Stimulated activated CD4-positive, alpha-beta T cell treated with anti-CD3 and anti-CD28 coated beads, Interleukin-2, amount 100 ng/mL, for 24 hours (primary cell): ENCODE measurements around the gene LRP1B.

ENCODE experiments used
- DNase-seq, 2 donors: peaks; one replicate each; pipeline ENCODE4 v3.0.0-alpha.2; 2020

The LRP1B gene

DNA sequence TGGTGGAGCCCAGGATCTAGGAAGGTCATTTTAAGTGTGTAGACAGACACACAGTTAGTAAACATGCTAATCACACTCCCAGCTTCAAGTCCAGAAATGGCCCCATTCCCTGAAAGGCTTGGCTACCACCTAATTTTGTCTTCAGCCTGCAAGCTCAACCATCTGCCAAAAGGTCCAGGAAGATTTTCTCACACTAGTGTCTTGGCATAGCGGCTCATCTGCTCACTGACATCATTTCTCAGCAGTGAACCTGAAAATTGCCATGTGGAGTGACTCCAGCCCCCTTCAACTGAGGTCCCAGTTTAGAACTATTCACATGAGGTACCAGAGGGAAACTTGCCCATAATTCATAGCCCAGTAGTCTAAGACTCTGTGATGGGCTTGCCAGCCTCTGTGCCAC is 748.9 kb downstream of the LRP1B start:
- no peak for DNase-seq

DNA sequence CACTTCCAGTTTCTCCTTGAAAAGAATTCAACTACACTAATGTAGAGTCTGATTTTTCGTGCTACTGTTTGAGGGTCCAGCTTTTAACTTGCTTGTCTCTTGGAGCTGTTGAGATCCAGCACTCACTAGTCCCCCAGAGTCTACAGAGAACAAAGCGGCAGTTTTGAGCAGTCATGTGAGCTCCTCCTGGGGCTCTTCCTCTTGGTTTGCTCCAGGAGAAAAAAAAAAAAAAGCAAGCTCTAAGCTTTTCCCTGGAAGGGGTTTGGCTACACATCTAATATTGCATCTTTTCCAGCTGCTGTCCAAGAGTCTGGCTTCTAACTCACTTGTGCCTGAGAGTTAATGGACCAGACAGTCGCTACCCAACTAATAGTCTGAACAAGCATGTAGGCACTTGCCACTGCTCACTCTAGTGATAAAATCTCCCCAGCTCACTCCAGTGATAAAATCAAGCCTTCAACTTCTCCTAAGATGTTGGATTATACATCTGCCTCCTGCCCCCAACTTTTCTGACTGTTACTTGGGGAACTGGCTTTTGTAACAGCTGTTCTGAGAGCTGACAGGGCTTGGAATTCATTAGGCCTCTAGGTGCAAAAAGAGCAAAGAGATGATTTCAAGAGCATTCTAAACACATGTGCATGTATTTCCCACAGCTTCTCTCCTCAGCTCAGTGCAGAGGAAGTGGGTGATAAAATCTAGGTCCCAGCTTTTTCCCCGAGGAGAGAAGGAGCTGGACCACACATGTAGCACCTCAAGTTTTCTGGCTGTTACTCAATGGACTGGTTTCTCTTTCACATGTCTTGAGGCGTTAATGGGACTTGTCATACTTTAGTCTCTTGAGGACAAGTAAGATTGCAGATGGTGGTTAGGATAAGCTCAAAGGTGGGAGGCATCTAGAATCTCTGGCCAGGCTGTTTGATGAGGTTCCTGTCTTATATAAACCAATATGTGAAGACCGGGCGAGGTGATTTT is 750.5 kb downstream of the LRP1B start:
- DNase-seq: no peak

DNA sequence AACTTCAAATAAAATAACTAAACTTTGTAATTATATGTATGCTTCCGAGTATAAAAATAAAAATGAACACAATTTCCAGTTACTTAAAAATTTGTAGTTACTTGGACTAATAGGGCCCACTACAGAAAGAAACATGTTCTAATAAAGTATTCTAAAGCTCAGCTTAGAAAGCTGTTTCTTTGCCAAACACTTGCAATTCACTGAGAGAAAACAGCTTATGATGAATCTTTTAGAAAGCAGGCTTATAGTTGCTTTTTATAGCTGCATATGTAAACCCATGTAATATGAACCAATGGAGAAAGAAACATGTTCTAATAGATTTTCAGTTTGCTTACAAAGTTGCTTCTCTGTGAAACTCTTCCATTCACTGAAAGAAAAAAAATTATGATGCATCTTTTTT is 766.0 kb downstream of the LRP1B start:
- no peak for DNase-seq

DNA sequence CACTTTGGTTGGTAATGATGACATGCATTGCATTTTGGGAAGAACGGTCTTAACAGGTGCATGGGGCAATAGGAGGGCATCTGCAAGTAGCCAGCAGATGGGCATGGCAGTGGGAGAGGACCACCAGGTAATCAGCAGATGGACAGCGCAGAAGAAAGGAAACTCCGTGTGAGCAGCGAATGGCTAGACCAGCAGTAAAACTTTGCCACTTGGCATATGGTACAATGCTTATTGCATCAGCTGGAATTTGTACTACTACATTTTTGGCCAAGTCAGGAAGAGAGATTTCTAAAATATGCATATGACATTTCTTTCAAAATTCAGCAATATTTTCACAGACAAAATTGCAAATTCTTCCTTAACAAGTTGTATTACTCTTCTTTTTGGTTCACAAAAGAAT is 768.5 kb downstream of the LRP1B start:
- no peak for DNase-seq

DNA sequence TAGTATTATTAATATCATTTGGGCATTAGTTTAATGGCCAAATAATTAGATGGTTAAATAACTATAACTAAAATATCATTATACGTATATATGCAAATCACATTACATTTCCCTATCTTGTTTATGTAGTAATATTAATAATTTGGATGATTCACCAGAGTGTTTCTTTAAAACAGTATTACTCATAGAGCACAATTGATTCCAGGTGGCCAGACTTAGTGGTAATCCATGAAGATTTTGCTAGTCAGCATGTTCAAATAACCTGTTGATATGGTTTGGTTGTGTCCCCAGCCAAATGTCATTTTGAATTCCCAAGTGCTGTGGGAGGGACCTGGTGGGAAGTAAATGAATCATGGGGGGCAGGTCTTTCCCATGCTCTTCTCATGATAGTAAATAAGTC is 782.3 kb downstream of the LRP1B start:
- no peak for DNase-seq

DNA sequence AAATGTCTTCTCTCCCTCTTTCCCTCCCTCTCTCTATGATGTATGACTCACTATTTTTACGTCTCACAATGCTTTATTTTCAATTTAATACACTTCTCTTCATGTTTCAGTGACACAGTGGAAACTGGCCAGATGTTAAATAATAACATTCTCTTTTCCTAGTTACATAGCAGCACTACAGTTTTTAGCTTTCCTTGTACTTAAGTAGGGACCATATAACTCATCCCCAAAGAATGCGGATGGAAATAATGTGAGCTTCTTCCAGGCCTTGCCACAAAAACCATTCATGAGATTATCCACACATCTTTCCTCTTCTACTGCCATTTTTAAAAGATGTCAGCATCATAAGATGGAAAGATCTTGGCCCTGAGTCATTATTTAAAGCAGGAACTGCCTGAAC is 789.4 kb downstream of the LRP1B start:
- DNase-seq: no peak

DNA sequence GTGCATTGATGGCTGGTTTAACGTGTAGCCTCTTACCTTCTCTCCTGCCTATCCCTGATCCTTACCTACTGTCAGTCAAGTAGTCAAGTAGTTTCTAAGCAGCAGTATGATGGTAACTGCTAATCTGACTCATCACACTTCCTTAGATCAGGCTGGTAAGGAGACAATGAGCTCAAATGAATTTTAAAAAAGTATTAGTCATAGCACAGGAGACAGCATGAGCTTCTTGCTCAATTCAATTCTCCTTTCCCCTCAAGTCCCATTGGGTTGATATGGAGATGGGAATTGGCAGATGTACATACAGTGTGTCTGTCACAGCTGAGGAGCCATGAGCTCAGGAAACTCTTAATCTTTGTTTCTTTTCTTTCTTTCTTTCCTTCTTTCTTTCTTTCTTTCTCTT is 799.7 kb downstream of the LRP1B start:
- DNase-seq: no peak

DNA sequence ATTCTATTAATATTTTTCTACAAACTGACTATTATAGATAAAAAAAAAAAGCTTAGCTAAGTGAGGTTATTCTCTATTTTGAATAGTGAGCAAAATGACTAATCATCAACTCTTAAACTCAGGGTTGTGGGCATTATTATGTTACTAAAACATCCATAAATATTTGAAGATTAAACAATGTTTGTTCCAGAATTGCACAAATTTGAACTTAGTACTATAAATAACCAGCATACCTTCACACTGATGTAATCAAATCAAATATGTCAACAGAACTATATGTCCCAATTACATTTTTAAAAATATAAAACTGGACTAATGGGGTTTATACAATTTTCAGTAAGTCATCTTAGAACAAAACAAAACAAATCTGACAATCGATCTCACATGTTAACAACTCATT is 800.9 kb downstream of the LRP1B start:
- DNase-seq: no peak

DNA sequence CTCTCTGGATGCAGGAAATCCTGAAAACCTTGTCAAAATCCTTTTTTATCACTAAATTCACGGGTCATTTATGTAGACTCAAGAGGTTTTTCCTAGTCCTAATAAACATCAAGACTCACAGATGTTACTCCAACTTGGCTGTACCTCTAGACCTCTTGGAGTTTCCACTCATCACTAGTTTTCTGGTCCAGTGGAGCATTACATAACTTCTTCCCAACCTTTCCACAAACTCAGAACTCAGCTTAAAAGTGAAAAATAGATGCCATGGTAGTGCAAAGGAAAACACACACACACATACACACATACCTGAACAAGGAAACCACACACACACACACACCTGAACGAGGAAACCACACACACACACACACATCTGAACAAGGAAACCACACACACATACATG is 807.2 kb downstream of the LRP1B start:
- DNase-seq: no peak

DNA sequence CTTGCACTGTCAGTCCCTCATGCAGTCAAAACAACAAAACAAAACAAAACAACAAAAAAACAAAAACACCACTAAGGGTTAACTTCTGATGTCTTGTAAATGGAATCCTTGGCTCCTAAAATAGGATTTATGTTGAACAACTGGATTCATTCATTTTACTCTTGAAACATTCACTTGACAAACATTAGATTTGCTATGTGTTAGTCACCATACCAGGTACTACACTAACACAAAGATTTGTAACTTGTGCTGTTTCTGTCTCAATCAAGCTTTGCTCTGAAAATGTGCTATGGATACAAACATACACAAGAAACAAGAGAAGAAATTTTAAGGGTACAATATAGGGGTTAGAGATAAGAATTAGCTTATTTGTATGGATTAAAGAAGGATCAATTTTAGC is 812.8 kb downstream of the LRP1B start:
- DNase-seq: no peak

DNA sequence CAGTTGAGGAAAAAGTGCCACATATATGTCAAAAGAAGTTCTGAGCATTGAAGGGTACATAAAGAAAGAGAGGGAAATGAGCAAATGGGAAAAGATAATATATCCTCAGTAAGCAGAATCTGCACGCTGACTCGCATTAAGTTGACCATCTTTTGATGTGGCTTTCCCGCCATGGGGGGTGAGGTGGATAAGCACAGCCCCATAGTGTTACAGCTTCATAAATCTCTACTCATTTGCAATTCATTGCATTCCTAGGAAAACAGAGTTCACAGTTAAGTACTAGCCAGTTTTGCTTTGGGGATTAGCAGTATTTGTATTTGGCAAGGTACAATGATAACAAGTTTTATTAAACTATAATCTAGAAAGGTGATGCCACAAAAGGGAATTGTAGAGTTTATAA is 814.2 kb downstream of the LRP1B start:
- no peak for DNase-seq

DNA sequence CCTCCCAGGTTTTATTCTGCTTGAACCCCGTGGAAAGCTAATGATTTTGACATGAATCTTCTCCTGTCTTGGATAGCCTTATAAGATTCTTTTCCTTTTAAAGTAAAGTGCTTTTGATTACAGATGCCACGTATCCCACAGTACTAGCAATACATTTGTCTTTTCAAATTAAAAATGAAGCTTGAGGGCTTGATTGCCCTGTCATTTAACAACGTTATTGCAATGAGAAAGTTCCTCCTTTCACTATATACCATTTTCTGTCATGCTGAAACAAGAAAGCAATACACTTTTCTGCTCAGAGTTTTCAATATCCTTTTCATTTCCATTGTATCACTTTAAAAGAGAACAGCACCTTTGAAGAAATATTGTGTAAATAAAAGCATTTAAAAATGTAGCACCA is 814.7 kb downstream of the LRP1B start:
- no peak for DNase-seq

DNA sequence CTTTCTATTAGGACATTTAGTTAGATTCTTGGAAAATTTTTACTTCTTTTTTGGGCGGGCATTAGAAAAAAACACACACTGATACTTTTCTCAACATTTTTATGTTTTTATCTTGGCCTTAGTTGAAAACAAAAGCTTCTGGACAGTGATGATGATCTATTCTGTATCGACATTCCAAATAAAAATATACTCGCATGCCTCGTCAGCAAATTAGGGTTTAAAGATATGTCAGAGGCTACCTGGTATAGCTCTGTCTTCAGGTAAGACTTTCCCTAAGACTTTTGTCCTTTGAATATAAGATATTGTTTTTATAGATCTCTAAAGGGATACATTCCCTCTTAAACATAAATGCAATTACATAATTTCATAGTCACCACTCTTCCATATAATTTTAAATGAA is 816.8 kb downstream of the LRP1B start:
- no peak for DNase-seq

DNA sequence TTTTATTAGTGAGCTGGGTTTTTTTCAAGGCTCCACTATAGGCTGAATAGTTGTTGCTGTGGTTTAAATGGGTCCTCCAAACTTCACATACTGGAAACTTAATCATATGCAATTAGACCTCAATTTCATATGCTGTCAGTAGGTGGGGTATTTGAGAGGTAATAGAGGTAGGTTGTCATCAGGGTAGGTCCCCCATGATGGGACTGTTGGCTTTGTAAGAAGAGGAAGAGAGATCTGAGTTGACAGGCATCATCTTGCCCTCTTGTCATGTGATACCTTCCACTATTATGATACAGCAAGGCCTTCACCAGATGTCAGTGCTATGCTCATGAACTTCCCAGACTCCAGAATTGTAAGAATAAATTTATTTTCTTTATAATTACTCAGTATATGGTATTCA is 819.4 kb downstream of the LRP1B start:
- DNase-seq: no peak

DNA sequence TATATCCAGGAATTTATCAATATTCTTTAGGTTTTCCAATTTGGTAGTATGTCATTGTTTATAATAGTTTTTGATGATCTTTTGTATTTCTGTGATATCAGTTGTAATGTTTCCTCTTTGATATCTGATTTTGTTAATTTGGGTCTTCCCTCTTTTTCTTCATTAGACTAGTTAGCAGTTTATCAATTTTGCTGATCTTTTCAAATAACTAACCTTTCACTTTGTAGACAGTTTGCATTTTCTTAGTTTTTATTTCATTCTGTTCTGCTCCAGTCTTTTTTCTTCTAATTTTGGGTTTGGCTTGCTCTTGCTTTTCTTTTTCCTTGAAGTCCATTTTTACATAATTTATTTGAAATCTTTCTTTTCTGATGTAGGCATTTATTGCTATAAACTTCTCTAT is 824.4 kb downstream of the LRP1B start:
- no peak for DNase-seq

DNA sequence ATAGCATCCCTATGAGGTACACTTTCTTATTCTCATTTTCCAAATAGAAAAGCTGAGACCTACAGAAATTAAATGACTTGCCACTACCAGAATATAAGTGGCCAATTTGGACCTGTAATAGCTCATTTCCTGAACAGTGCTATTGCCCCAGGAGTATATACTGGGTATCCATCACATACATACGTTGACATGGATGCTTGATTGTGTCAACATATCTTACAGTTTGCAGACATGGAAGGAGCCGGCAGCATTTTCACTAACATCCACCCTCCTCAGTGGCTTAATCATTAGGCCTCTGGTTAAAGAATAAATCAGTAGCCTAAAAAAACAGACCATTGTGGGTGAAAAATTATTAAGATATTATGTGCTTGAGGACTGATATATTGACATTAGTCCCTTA is 829.3 kb downstream of the LRP1B start:
- DNase-seq: no peak

DNA sequence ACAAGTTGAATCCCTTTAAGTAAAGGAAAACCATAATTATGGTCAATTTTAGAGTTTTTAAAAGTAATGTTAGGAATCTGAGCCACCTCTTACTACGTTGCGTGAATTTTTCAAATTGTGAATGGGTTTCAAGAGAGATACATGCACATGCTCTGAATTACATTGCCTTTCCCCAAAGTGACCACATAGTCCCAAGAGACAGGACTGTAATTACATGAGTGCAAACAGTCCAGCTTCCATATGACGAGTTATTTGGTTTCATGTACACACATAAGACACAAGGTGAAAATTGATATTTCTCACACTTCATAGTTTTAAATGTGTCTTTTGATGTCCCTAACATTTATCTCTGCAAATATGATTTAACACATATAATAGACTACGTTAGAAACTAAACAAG is 850.8 kb downstream of the LRP1B start:
- no peak for DNase-seq

DNA sequence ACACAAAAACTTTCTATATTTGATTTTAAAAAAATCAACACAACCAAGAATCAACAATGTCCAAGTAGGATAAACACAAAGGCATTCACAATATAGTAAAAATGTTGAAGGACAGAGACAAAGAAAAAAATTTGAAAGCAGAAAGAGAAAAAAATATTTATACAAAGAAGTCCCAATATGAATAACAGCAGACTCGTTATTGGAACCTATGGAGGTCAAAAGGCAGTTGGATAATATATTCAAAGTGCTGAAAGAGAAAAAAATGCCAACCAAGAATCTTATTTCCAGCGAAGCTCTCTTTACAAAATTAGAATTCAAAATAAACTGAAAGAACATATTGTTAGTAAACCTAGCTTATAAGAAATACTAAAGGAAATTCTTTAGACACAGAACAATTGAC is 859.5 kb downstream of the LRP1B start:
- DNase-seq: no peak

DNA sequence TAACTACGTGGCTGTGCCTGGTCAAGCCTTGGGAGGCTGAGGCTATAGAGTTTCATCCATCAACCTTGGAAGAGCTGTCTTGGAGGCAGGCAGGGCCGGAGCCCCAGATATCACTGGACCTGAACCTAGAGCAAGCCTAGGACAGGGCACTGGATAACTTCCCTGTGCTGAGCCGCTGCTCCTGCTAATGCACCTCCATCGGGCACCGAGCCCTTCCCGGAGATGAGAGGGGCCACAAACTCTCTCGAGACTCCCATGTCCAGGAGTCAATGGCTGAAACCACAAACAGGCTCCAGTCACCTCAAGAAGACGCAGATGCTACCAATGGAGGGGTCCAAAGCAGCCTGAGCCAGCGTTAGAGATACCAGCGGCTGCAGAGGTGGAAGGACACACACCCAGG is 866.0 kb downstream of the LRP1B start:
- no peak for DNase-seq

DNA sequence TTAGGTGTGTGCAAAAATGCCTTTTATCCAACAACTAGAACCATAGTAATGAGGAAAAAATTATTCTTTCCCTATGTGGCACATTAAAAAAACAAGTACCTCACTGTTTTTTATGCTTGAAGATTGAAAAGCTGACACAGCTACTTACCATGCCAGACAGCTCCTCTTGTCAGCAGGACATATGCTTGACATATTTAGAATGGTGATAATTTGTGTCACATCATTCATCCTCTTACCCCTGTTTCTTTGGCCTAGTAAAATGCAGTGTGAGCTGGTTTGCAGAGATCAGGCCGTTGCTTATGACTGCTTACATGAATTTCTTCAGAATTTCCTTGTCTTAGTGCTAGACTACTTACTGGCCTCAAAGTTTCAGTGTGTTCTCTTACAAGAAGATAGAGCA is 869.9 kb downstream of the LRP1B start:
- no peak for DNase-seq

DNA sequence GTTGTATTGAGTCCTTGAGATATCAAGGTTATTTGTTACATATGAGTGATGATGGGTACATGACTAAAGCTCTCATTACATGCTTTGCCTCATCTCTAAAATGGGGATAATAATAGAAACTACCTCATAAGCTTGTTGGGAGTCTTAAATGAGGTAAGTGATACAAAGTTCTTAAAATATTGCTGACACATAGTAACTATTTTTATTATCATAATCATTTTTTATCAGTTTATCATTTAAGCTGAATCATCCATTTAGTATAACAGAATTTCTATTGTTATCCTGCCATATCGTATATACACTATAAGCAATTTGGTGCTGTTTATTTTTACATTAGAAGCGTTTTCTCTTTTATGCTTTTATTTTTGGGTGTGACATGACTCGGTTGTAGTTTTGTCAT is 871.1 kb downstream of the LRP1B start:
- DNase-seq: no peak

DNA sequence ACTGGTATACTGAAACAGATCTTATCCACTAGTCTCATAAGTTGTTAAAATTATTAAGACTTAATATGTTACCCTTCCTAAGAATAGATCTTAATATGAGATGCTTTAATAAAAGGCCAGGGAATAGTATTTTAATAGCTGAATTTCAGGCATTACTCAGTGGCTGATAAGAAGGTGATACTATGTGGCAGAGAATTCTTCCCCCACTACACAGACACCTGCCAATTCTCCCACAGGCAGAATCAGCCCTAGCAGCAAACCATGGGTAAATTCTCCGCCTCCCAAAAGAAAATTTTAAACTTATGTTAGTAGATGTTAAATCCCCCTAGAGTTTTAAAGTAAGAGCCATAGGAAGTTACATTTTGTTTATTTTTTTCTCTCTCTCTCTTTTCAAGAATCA is 888.8 kb downstream of the LRP1B start:
- DNase-seq: no peak

DNA sequence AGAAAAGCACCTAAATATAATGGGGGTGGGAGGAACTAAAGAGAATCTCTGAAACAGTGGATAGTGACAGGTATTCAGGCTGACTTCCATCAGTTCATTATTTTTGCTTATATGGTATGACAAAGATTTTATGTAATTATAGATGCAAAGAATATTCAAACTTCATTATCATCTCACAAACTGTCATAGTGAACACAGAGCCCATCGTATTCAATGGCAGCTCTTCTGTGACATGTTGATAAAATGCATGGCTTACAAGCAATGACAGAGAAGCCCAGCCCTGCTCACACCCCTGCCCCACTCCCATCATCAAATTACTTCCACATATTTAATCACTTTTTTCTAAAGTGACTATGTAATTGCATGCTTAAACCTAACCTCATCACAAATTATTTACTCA is 904.3 kb downstream of the LRP1B start:
- DNase-seq: no peak

DNA sequence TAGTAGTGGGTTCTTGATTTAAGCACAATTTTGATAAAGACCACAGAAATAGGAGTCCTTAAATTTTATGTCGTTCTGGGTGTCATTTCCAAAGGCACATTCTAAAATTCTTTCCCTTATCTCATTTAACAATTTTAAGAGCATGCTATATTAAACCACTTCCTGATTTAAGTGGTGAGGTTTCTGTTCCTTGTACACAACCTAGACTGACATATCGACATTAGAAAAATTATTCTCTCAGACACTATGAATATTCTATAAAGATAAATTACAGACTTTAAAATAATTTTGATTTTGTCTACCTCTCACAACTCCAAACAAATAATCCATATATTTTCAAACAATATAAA is 923.8 kb downstream of the LRP1B start:
- no peak for DNase-seq

DNA sequence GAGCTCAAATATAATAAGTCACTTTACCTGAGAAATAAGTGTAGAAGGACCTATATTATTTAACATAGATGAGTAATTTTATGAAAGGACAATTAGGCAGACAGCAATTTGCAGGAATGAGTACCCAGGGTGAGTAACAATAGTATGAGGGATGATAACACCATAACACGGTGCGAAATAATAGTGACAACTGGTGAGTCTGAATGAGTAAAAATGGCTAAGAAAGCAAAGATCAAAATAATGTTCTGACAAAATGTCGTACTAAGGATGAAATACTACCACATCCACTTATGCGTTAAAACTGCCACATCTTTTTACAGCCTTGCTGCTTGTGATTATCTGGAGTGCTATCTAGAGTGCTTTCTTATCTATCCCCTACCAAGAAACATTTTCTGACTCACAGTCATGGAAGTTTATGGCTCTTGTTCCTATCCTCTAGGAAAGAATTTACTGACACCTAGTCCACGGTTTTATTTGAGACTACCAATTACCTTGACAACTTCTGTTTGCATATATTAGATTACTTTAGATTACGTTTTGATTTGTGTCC is 929.7 kb downstream of the LRP1B start:
- no peak for DNase-seq
